ENCODE measurements around the gene KLC4.
A peak's percentile ranks its signal among the peaks of the same experiment; 100 is the strongest.

Gene KLC4

DNA sequence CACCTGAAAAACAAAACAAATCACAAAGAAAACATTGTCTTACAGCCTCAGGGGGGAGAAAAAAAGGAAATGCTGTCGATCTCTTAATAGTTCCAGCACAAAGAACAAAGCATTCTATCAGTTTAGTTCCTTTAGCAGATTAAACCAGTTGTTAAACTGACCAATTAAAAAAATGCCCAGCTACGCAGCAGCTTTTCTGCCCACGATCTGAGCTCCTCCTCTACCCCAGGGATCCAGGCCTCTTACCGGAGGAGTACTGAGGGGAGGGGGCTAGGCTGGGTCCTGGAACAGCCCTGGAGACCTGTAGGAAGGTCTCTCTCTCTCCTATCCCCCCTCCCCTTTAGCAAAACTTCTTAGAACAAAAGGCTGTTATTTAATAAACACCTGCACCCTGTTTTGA, 30.0 kb downstream of the KLC4 start:
- Histone ChIP-seq H2BK12ac (ENCODE audit: low read length) (no peak overlapping the region), H3K9me3 (ENCODE audit: insufficient read depth, low read depth, low read length) (no peaks in the 10 kb centered on the region), H4K12ac (ENCODE audit: low read depth, low read length) (no peak overlapping the region), H3K36me3 (ENCODE audit: control insufficient read depth in 1 of 2, insufficient read depth in 2 of 2, low read length in 2 of 2) (peaks cover 0 to 3% of the 10 kb centered on the region in 2 experiments), H3K14ac (ENCODE audit: low read length) (no peak overlapping the region), H2AFZ (ENCODE audit: insufficient read depth, low read length, poor library complexity) (no peak overlapping the region), H2BK120ac (ENCODE audit: insufficient read depth, low read length, poor library complexity) (no peak overlapping the region), H3K4ac (ENCODE audit: low read depth, low read length) (peak overlapping the region; percentile 42), H3K4me2 (ENCODE audit: low read length) (peak overlapping the region; percentile 37), H3K27ac (ENCODE audit: low read depth, low read length) (peak overlapping the region; percentile 70), H3K9ac (ENCODE audit: low read length) (no peak overlapping the region), H3K27me3 (ENCODE audit: insufficient read depth, low read length) (no peaks in the 10 kb centered on the region), H4K8ac (ENCODE audit: low read depth, low read length) (no peak overlapping the region), H3K79me1 (ENCODE audit: low read length) (peaks cover 9% of the 10 kb centered on the region), H3K4me1 (ENCODE audit: control insufficient read depth in 1 of 2, insufficient read depth in 2 of 2, low read length in 2 of 2) (peaks cover 37 to 47% of the 10 kb centered on the region in 2 experiments), H3K79me2 (ENCODE audit: control insufficient read depth, insufficient read depth, low read length, poor library complexity) (peaks cover 29% of the 10 kb centered on the region), H2AK5ac (ENCODE audit: low read length) (no peak overlapping the region), H3K4me3 (ENCODE audit: low read depth, low read length) (no peak overlapping the region), H2BK5ac (ENCODE audit: low read depth, low read length, poor library complexity) (peak overlapping the region; percentile 4), H3K23ac (ENCODE audit: low read length) (no peak overlapping the region), H4K91ac (ENCODE audit: low read depth, low read length) (peak overlapping the region; percentile 7), H3K18ac (ENCODE audit: low read length) (no peak overlapping the region)
- no CpG with 5 or more reads among the region's 4 CpGs for WGBS (ENCODE audit: extremely low coverage, insufficient coverage, insufficient read length)
- DNase-seq = no peak

DNA sequence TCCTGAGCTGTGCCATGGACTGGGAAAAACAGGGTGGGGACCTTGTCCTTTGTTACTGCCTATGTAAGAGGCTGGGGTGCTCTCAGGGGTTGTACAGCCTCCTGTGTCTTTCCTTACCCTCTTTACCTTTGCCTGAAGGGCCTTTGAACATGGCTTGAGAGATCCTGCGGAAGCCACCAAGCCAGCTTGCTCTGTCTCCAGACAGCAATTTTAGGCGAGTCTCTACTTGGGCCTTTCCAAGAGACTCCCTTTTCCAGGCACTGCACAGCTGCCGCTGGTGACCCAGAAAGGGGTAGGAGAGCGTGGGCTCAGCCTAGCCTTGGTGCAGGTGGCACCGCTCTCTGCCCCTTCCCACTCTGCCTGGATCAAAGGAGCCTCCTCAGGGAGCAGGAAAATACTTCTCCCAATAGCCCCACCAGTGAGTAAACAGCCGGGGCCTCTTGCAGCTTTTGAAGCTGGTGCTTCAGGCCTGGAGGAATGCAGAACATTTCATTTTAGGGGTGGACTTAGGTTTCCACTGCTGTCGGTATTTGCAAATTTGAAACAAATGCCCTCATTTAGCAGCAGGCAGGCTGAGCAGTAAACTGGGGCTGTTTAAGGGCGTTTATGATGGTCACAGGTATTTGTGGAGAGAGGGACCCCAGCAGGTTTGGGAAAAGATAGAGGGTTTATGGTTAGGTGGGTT, 30.6 kb downstream of the KLC4 start:
- Histone ChIP-seq H3K4me3 (ENCODE audit: low read depth, low read length) (no peak overlapping the region), H4K12ac (ENCODE audit: low read depth, low read length) (no peak overlapping the region), H3K79me1 (ENCODE audit: low read length) (peaks cover 9% of the 10 kb centered on the region), H3K23ac (ENCODE audit: low read length) (no peak overlapping the region), H3K79me2 (ENCODE audit: control insufficient read depth, insufficient read depth, low read length, poor library complexity) (peaks cover 28% of the 10 kb centered on the region), H3K9ac (ENCODE audit: low read length) (no peak overlapping the region), H2AFZ (ENCODE audit: insufficient read depth, low read length, poor library complexity) (no peak overlapping the region), H2BK120ac (ENCODE audit: insufficient read depth, low read length, poor library complexity) (no peak overlapping the region), H2AK5ac (ENCODE audit: low read length) (no peak overlapping the region), H3K27me3 (ENCODE audit: insufficient read depth, low read length) (no peaks in the 10 kb centered on the region), H3K14ac (ENCODE audit: low read length) (peak overlapping the region; percentile 20), H4K8ac (ENCODE audit: low read depth, low read length) (peak overlapping the region; percentile 11), H2BK5ac (ENCODE audit: low read depth, low read length, poor library complexity) (peak overlapping the region; percentile 4), H3K27ac (ENCODE audit: low read depth, low read length) (peak overlapping the region; percentile 70), H3K36me3 (ENCODE audit: control insufficient read depth in 1 of 2, insufficient read depth in 2 of 2, low read length in 2 of 2) (peaks cover 0 to 3% of the 10 kb centered on the region in 2 experiments), H3K9me3 (ENCODE audit: insufficient read depth, low read depth, low read length) (no peaks in the 10 kb centered on the region), H3K4ac (ENCODE audit: low read depth, low read length) (peak overlapping the region; percentile 42), H3K4me1 (ENCODE audit: control insufficient read depth in 1 of 2, insufficient read depth in 2 of 2, low read length in 2 of 2) (peaks cover 34 to 47% of the 10 kb centered on the region in 2 experiments), H3K18ac (ENCODE audit: low read length) (peak overlapping the region; percentile 73), H3K4me2 (ENCODE audit: low read length) (peak overlapping the region; percentile 37), H4K91ac (ENCODE audit: low read depth, low read length) (peak overlapping the region; percentile 7), H2BK12ac (ENCODE audit: low read length) (no peak overlapping the region)
- no peak for DNase-seq
- no CpG with 5 or more reads among the region's 8 CpGs for WGBS (ENCODE audit: extremely low coverage, insufficient coverage, insufficient read length)

DNA sequence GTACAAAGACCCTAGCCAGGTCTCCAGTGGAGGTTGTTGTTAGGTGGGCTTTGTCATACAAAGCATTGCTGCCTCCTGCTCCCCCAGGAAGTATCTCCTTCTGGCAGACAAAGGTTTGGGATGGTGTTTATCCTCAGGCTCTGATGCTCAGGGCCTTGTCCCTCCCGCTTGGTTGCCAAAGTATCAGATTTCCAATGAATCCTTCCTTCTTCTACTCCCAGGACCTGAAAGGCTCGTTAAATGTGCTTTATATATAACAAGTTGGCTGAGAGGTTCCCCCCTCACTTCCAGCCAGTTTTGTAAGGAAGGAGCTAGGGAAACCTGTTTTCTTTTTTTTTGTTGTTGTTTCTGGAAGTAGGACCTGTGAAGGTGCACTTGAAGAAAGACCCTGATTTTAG, 31.1 kb downstream of the KLC4 start:
- Histone ChIP-seq H3K23ac (ENCODE audit: low read length) (no peak overlapping the region), H3K79me1 (ENCODE audit: low read length) (peaks cover 9% of the 10 kb centered on the region), H2BK12ac (ENCODE audit: low read length) (peak overlapping the region; percentile 44), H4K12ac (ENCODE audit: low read depth, low read length) (no peak overlapping the region), H3K27ac (ENCODE audit: low read depth, low read length) (peak overlapping the region; percentile 70), H3K9ac (ENCODE audit: low read length) (no peak overlapping the region), H3K18ac (ENCODE audit: low read length) (peak overlapping the region; percentile 42), H3K4me3 (ENCODE audit: low read depth, low read length) (no peak overlapping the region), H3K9me3 (ENCODE audit: insufficient read depth, low read depth, low read length) (no peaks in the 10 kb centered on the region), H2AK5ac (ENCODE audit: low read length) (no peak overlapping the region), H3K4ac (ENCODE audit: low read depth, low read length) (peak overlapping the region; percentile 42), H3K79me2 (ENCODE audit: control insufficient read depth, insufficient read depth, low read length, poor library complexity) (peaks cover 24% of the 10 kb centered on the region), H2BK120ac (ENCODE audit: insufficient read depth, low read length, poor library complexity) (no peak overlapping the region), H3K4me1 (ENCODE audit: control insufficient read depth in 1 of 2, insufficient read depth in 2 of 2, low read length in 2 of 2) (peaks cover 38 to 50% of the 10 kb centered on the region in 2 experiments), H3K4me2 (ENCODE audit: low read length) (peak overlapping the region; percentile 37), H3K36me3 (ENCODE audit: control insufficient read depth in 1 of 2, insufficient read depth in 2 of 2, low read length in 2 of 2) (peaks cover 0 to 3% of the 10 kb centered on the region in 2 experiments), H3K14ac (ENCODE audit: low read length) (no peak overlapping the region), H3K27me3 (ENCODE audit: insufficient read depth, low read length) (no peaks in the 10 kb centered on the region), H4K91ac (ENCODE audit: low read depth, low read length) (no peak overlapping the region), H2BK5ac (ENCODE audit: low read depth, low read length, poor library complexity) (peak overlapping the region; percentile 4), H4K8ac (ENCODE audit: low read depth, low read length) (no peak overlapping the region), H2AFZ (ENCODE audit: insufficient read depth, low read length, poor library complexity) (no peak overlapping the region)
- DNase-seq = no peak
- WGBS (ENCODE audit: extremely low coverage, insufficient coverage, insufficient read length) = no CpG with 5 or more reads among the region's 2 CpGs

DNA sequence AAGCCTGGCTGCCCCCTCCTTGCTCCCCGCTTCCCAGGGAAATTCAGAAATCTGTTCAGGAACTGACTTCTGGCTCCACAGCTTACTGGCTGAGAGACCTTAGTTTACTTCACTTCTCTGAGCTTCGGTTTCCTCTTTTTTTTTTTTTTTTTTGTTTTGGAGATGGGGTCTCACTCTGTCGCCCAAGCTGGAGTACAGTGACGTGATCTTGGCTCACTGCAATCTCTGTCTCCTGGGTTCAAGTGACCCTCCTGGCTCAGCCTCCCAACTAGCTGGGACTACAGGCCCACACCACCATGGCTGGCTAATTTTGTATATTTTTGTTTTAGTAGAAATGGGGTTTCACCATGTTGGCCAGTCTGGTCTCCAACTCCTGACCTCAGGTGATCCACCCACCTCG, 31.6 kb downstream of the KLC4 start:
- Histone ChIP-seq H3K27me3 (ENCODE audit: insufficient read depth, low read length) (no peaks in the 10 kb centered on the region), H3K9me3 (ENCODE audit: insufficient read depth, low read depth, low read length) (no peaks in the 10 kb centered on the region), H3K79me1 (ENCODE audit: low read length) (peaks cover 12% of the 10 kb centered on the region), H3K36me3 (ENCODE audit: control insufficient read depth in 1 of 2, insufficient read depth in 2 of 2, low read length in 2 of 2) (peaks cover 0 to 3% of the 10 kb centered on the region in 2 experiments), H2AK5ac (ENCODE audit: low read length) (no peak overlapping the region), H2BK120ac (ENCODE audit: insufficient read depth, low read length, poor library complexity) (no peak overlapping the region), H3K18ac (ENCODE audit: low read length) (peak overlapping the region; percentile 42), H4K8ac (ENCODE audit: low read depth, low read length) (no peak overlapping the region), H3K27ac (ENCODE audit: low read depth, low read length) (no peak overlapping the region), H3K79me2 (ENCODE audit: control insufficient read depth, insufficient read depth, low read length, poor library complexity) (peaks cover 24% of the 10 kb centered on the region), H4K12ac (ENCODE audit: low read depth, low read length) (no peak overlapping the region), H2AFZ (ENCODE audit: insufficient read depth, low read length, poor library complexity) (no peak overlapping the region), H2BK12ac (ENCODE audit: low read length) (peak overlapping the region; percentile 44), H4K91ac (ENCODE audit: low read depth, low read length) (no peak overlapping the region), H3K4me2 (ENCODE audit: low read length) (no peak overlapping the region), H3K23ac (ENCODE audit: low read length) (no peak overlapping the region), H3K9ac (ENCODE audit: low read length) (no peak overlapping the region), H2BK5ac (ENCODE audit: low read depth, low read length, poor library complexity) (no peak overlapping the region), H3K4ac (ENCODE audit: low read depth, low read length) (peak overlapping the region; percentile 42), H3K4me3 (ENCODE audit: low read depth, low read length) (no peak overlapping the region), H3K4me1 (ENCODE audit: control insufficient read depth in 1 of 2, insufficient read depth in 2 of 2, low read length in 2 of 2) (peaks cover 41 to 53% of the 10 kb centered on the region in 2 experiments), H3K14ac (ENCODE audit: low read length) (no peak overlapping the region)
- no peak for DNase-seq
- WGBS (ENCODE audit: extremely low coverage, insufficient coverage, insufficient read length) = no CpG with 5 or more reads among the region's 5 CpGs
